Measurements from ENCODE around the gene AUP1.
"Not testable (repeated sequence)": the region's sequence is repeated elsewhere in the genome, so short reads cannot be mapped to it uniquely, and the experiment has no call there.

DNA sequence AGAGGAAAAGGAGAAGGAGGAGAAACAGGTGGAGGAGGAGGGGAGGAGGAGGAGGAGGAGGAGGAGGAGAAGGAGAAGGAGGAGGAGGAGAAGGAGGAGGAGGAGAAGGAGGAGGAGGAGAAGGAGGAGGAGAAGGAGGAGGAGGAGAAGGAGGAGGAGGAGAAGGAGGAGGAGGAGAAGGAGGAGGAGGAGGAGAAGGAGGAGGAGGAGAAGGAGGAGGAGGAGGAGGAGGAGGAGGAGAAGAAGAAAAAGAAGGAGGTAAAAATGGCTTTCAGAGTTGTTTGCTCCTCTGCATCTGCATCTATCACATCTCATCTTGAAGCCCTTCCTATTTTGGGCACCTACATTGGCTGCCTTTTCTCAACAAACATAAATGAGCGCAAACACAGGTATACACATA is 31.5 kb upstream of the AUP1 start:
- not testable (repeated sequence) for TF ChIP-seq POLR2A (IDR thresholded peaks at IDR 0.05)
- TF ChIP-seq, protein P1, sequence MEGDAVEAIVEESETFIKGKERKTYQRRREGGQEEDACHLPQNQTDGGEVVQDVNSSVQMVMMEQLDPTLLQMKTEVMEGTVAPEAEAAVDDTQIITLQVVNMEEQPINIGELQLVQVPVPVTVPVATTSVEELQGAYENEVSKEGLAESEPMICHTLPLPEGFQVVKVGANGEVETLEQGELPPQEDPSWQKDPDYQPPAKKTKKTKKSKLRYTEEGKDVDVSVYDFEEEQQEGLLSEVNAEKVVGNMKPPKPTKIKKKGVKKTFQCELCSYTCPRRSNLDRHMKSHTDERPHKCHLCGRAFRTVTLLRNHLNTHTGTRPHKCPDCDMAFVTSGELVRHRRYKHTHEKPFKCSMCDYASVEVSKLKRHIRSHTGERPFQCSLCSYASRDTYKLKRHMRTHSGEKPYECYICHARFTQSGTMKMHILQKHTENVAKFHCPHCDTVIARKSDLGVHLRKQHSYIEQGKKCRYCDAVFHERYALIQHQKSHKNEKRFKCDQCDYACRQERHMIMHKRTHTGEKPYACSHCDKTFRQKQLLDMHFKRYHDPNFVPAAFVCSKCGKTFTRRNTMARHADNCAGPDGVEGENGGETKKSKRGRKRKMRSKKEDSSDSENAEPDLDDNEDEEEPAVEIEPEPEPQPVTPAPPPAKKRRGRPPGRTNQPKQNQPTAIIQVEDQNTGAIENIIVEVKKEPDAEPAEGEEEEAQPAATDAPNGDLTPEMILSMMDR (IDR thresholded peaks at IDR 0.05) = not testable (repeated sequence)

Measured in esophagus squamous epithelium (tissue), 4 donors.